Hepatocyte (in vitro differentiated cells): ENCODE data around the gene SLC2A13. TPM values are rescaled to one million over a fixed set of nuclear protein-coding genes. Genes with fewer than 3 reads are reported as not detected.

ENCODE experiments used
- DNase-seq: peaks from one replicate; pipeline ENCODE4 v3.0.0-alpha.2; 2016; ENCODE audit warnings: low spot score
- H2AFZ ChIP-seq: fragments of 200-600 bp; sonication (generic); 2 replicates; pipeline ENCODE4 v1.6.0; 2016; ENCODE audit warnings: antibody characterized with exemption, mild to moderate bottlenecking
- H3K27ac ChIP-seq: fragments of 200-600 bp; sonication (generic); 2 replicates; pipeline ENCODE4 v1.5.1; 2016; ENCODE audit warnings: mild to moderate bottlenecking
- H3K27me3 ChIP-seq: fragments of 200-600 bp; sonication (generic); 2 replicates; pipeline ENCODE4 v1.6.1; 2016
- H3K36me3 ChIP-seq: fragments of 200-600 bp; sonication (generic); replicated peaks from 2 replicates; pipeline ENCODE4 v1.5.1; 2016; ENCODE audit warnings: low read depth; ENCODE audit not compliant: insufficient read depth
- H3K4me1 ChIP-seq: fragments of 200-600 bp; sonication (generic); 2 replicates; pipeline ENCODE4 v1.5.1; 2016; ENCODE audit warnings: mild to moderate bottlenecking, moderate library complexity; ENCODE audit not compliant: insufficient read depth
- H3K4me2 ChIP-seq: fragments of 200-600 bp; sonication (generic); 2 replicates; pipeline ENCODE4 v1.6.0; 2016
- H3K4me3 ChIP-seq: fragments of 200-600 bp; sonication (generic); 2 replicates; pipeline ENCODE4 v1.5.1; 2016; ENCODE audit warnings: mild to moderate bottlenecking
- H3K79me2 ChIP-seq: fragments of 200-600 bp; sonication (generic); 2 replicates; pipeline ENCODE4 v1.6.0; 2017; ENCODE audit warnings: mild to moderate bottlenecking
- H3K9me2 ChIP-seq: fragments of 200-600 bp; sonication (generic); replicated peaks from 2 replicates; pipeline ENCODE4 v1.6.0; 2017; ENCODE audit warnings: mild to moderate bottlenecking; ENCODE audit not compliant: insufficient read depth
- H3K9me3 ChIP-seq: fragments of 200-600 bp; sonication (generic); 2 replicates; pipeline ENCODE4 v1.5.1; 2016; ENCODE audit warnings: low read depth, mild to moderate bottlenecking
- H4K20me1 ChIP-seq: fragments of 200-600 bp; sonication (generic); 2 replicates; pipeline ENCODE4 v1.6.0; 2016; ENCODE audit warnings: mild to moderate bottlenecking; ENCODE audit not compliant: insufficient read depth, poor library complexity, severe bottlenecking
- CTCF ChIP-seq: fragments of 200-600 bp; sonication (generic); IDR thresholded peaks from 2 replicates; pipeline ENCODE4 v1.5.1; 2016; ENCODE audit warnings: antibody characterized with exemption, mild to moderate bottlenecking; ENCODE audit not compliant: poor library complexity
- EZH2 ChIP-seq: fragments of 200-600 bp; sonication (generic); IDR thresholded peaks from 2 replicates; pipeline ENCODE4 v1.6.1; 2016; ENCODE audit warnings: antibody characterized with exemption, mild to moderate bottlenecking, borderline replicate concordance
- EZH2phosphoT487 ChIP-seq: fragments of 200-600 bp; sonication (generic); IDR thresholded peaks from one replicate; pipeline ENCODE4 v1.6.1; 2018; ENCODE audit warnings: antibody characterized with exemption, mild to moderate bottlenecking, low read depth, moderate library complexity; ENCODE audit not compliant: unreplicated experiment, severe bottlenecking
- WGBS: methylation state at CpG from one replicate; pipeline ENCODE4 v1.1.6; 2016; ENCODE audit warnings: low lambda C conversion rate; ENCODE audit errors: missing lambda C conversion rate; 5-methylcytosine and 5-hydroxymethylcytosine counted together
- polyA plus RNA-seq: library from polyadenylated mRNA; unstranded; fragments of >200 nt; fragmentation: Nextera tagmentation; extraction: Ambion mirVana; gene quantifications from 2 replicates; pipeline ENCODE4 v1.2.1, GENCODE V29; 2016
- total RNA-seq: library from RNA; depleted of rRNA; stranded (reverse); fragments of >200 nt; gene quantifications from 2 replicates; pipeline ENCODE4 v1.2.3, GENCODE V29; 2014

Gene SLC2A13
- total and polyA plus RNA-seq, 2 experiments from 2014 or later = 12.1 to 21.1 TPM

GRCh38 chr12:39887856-39888255, 218.0 kb downstream of the SLC2A13 start:
- DNase-seq = no peak
- Histone ChIP-seq H3K4me2 (no peak overlapping the region), H3K36me3 (no peaks in the 10 kb centered on the region), H3K9me3 (no peaks in the 10 kb centered on the region), H3K9me2 (no peaks in the 10 kb centered on the region), H3K27me3 (no peaks in the 10 kb centered on the region), H3K4me1 (no peaks in the 10 kb centered on the region), H4K20me1 (no peaks in the 10 kb centered on the region), H3K4me3 (no peak overlapping the region), H3K27ac (no peak overlapping the region), H2AFZ (no peak overlapping the region), H3K79me2 (no peaks in the 10 kb centered on the region)
- 61% methylated on average over 1 of the region's 1 CpG for WGBS
- no peak for TF ChIP-seq EZH2
- no peak for TF ChIP-seq EZH2phosphoT487
- TF ChIP-seq CTCF = no peak

GRCh38 chr12:39886106-39886505, 219.8 kb downstream of the SLC2A13 start:
- DNase-seq = no peak
- no peaks in the 10 kb centered on the region for H3K4me1 ChIP-seq
- 94% methylated on average over 3 of the region's 3 CpGs for WGBS
- no peaks in the 10 kb centered on the region for H3K27me3 ChIP-seq
- H3K4me3 ChIP-seq = no peak overlapping the region
- H3K79me2 ChIP-seq = no peaks in the 10 kb centered on the region
- no peaks in the 10 kb centered on the region for H3K9me3 ChIP-seq
- no peak overlapping the region for H2AFZ ChIP-seq
- TF ChIP-seq CTCF (no peak), EZH2phosphoT487 (no peak), EZH2 (no peak)
- no peak overlapping the region for H3K27ac ChIP-seq
- no peaks in the 10 kb centered on the region for H3K9me2 ChIP-seq
- H3K36me3 ChIP-seq = no peaks in the 10 kb centered on the region
- no peak overlapping the region for H3K4me2 ChIP-seq
- H4K20me1 ChIP-seq = no peaks in the 10 kb centered on the region

- H2AFZ ChIP-seq = no peak overlapping the region
- H3K4me1 ChIP-seq = no peaks in the 10 kb centered on the region
- H3K36me3 ChIP-seq = no peaks in the 10 kb centered on the region
- no peaks in the 10 kb centered on the region for H3K27me3 ChIP-seq
- 93% methylated on average over 2 of the region's 2 CpGs for WGBS
- H3K4me2 ChIP-seq = no peak overlapping the region
- no peak for DNase-seq
- TF ChIP-seq CTCF = no peak
- no peak for TF ChIP-seq EZH2
- TF ChIP-seq EZH2phosphoT487 = no peak
- H3K4me3 ChIP-seq = no peak overlapping the region
- H3K9me3 ChIP-seq = no peaks in the 10 kb centered on the region
- no peaks in the 10 kb centered on the region for H3K79me2 ChIP-seq
- H3K9me2 ChIP-seq = no peaks in the 10 kb centered on the region
- H3K27ac ChIP-seq = no peak overlapping the region
- H4K20me1 ChIP-seq = no peaks in the 10 kb centered on the region
Observed at GRCh38 chr12:39884616-39885125, 221.2 kb downstream of the SLC2A13 start.

- H3K27me3 ChIP-seq = no peaks in the 10 kb centered on the region
- no peaks in the 10 kb centered on the region for H3K4me1 ChIP-seq
- H2AFZ ChIP-seq = no peak overlapping the region
- TF ChIP-seq CTCF (no peak), EZH2phosphoT487 (no peak)
- no peak overlapping the region for H3K4me3 ChIP-seq
- 77% methylated on average over 2 of the region's 2 CpGs for WGBS
- no peak overlapping the region for H3K4me2 ChIP-seq
- H3K9me2 ChIP-seq = no peaks in the 10 kb centered on the region
- H3K27ac ChIP-seq = no peak overlapping the region
- H3K9me3 ChIP-seq = no peaks in the 10 kb centered on the region
- no peaks in the 10 kb centered on the region for H4K20me1 ChIP-seq
- H3K79me2 ChIP-seq = no peaks in the 10 kb centered on the region
- no peaks in the 10 kb centered on the region for H3K36me3 ChIP-seq
- no peak for DNase-seq
Observed at GRCh38 chr12:39883411-39883810, 222.5 kb downstream of the SLC2A13 start.
